Type B pancreatic cell (in vitro differentiated cells): ENCODE data around the gene ABI3. TPM values are rescaled to one million over a fixed set of nuclear protein-coding genes. Genes with fewer than 3 reads are reported as not detected.
"Not testable (repeated sequence)": the region's sequence is repeated elsewhere in the genome, so short reads cannot be mapped to it uniquely, and the experiment has no call there.

Experiments used
- DNase-seq: peaks from one replicate; pipeline ENCODE4 v3.0.0; 2021; ENCODE audit warnings: mixed read lengths; ENCODE audit not compliant: unreplicated experiment; ENCODE audit errors: extremely low spot score
- H3K27ac Mint-ChIP-seq: 2 replicates; pipeline ENCODE4 v1.8.0; 2021; ENCODE audit warnings: mild to moderate bottlenecking, mixed read lengths
- H3K27me3 Mint-ChIP-seq: 2 replicates; pipeline ENCODE4 v1.8.0; 2021; ENCODE audit warnings: mixed read lengths
- H3K36me3 Mint-ChIP-seq: 2 replicates; pipeline ENCODE4 v1.8.0; 2021; ENCODE audit warnings: mixed read lengths
- H3K4me1 Mint-ChIP-seq: one replicate; pipeline ENCODE4 v1.8.0; 2021; ENCODE audit warnings: mixed read lengths; ENCODE audit not compliant: unreplicated experiment
- H3K4me3 Mint-ChIP-seq: 2 replicates; pipeline ENCODE4 v1.8.0; 2021; ENCODE audit warnings: mild to moderate bottlenecking, mixed read lengths
- H3K9me3 Mint-ChIP-seq: 2 replicates; pipeline ENCODE4 v1.8.0; 2021; ENCODE audit warnings: mixed read lengths
- CTCF ChIP-seq: fragments of 200-600 bp; sonication (generic); conservative IDR thresholded peaks from 2 replicates; pipeline ENCODE4 v1.5.0; 2021; ENCODE audit warnings: antibody characterized with exemption, mild to moderate bottlenecking
- long read RNA-seq: library from polyadenylated mRNA; unstranded; transcript quantifications from one replicate; pipeline ENCODE4 v2.0.0, GENCODE V29; 2020
- total RNA-seq: library from RNA; stranded (reverse); gene quantifications from 2 replicates; pipeline ENCODE4 v1.2.1, GENCODE V29; 2021; ENCODE audit warnings: low replicate concordance

The ABI3 gene, protein sequence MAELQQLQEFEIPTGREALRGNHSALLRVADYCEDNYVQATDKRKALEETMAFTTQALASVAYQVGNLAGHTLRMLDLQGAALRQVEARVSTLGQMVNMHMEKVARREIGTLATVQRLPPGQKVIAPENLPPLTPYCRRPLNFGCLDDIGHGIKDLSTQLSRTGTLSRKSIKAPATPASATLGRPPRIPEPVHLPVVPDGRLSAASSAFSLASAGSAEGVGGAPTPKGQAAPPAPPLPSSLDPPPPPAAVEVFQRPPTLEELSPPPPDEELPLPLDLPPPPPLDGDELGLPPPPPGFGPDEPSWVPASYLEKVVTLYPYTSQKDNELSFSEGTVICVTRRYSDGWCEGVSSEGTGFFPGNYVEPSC
- total RNA-seq = 0.31 TPM in 1 of 2 replicates, not detected in the other
- long read RNA-seq = 0 reads

DNA sequence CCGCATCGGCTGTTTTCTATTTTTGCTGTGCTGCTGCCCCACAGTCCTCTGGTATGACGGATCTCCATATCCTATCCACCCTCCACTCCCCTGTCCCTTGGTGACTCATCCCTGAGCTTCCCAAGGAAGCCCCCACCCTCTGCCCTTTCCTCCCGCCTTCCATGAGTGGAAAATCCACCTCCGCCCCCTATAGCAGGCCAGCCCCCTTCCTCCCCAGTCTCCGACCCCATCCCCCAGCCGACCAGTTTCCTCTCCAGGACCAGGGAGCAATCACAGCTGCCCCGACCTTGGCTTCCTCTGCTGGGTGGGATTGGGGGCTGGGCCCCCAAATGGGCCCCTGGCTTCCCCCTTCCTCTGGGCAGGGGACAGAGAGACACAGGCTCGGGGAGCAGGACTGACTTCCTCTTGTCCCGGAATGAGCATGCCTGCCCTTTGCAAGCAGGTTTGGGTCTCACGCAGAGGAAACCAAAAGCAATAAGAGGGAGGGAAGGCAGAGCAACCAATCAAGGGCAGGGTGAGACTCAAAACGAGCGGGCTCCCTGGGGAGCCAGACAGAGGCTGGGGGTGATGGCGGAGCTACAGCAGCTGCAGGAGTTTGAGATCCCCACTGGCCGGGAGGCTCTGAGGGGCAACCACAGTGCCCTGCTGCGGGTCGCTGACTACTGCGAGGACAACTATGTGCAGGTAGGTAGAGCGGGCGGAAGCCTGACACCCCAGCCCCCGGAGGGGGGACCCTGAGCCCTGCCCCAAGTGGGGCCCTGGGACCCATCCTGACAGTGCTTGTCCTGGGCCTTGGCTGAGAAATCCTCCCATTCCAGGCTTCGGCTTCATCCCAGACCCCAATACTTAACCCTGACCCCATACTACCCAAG, at the start of gene ABI3, which contains the start of gene GNGT2:
Gene ABI3, plus strand, starts transcription at position 550 of the 872 bp plus-strand sequence. Its CDS starts 18 bp downstream, at position 568.
Gene GNGT2, minus strand, starts transcription at position 417 of the 872 bp plus-strand sequence. CDS start 3,152 bp downstream, outside the sequence.
- no peaks in the 10 kb centered on the region for H3K36me3 Mint-ChIP-seq
- DNase-seq = no peak
- TF ChIP-seq CTCF = no peak
- H3K4me3 Mint-ChIP-seq = no peak within 1 kb of the TSS
- H3K27me3 Mint-ChIP-seq = peaks cover 49% of the 10 kb centered on the region
- no peak within 1 kb of the TSS for H3K27ac Mint-ChIP-seq
- no peaks in the 10 kb centered on the region for H3K9me3 Mint-ChIP-seq
- peaks cover 5% of the 10 kb centered on the region for H3K4me1 Mint-ChIP-seq

- no peak for TF ChIP-seq CTCF
- no peak overlapping the region for H3K4me3 Mint-ChIP-seq
Measured at GRCh38 chr17:49162866-49163265, 47.6 kb upstream of the ABI3 start.

GRCh38 chr17:49165143-49165542, 45.4 kb upstream of the ABI3 start:
- Mint-ChIP-seq H3K9me3 (no peaks in the 10 kb centered on the region), H3K36me3 (no peaks in the 10 kb centered on the region), H3K27ac (no peak overlapping the region), H3K4me3 (no peak overlapping the region), H3K27me3 (peaks cover 46% of the 10 kb centered on the region), H3K4me1 (no peaks in the 10 kb centered on the region)
- no peak for TF ChIP-seq CTCF
- no peak for DNase-seq

More at GRCh38 chr17:49162866-49163265, 47.6 kb upstream of the ABI3 start:
- H3K27ac Mint-ChIP-seq = no peak overlapping the region
- H3K36me3 Mint-ChIP-seq = no peaks in the 10 kb centered on the region
- DNase-seq = no peak
- no peaks in the 10 kb centered on the region for H3K9me3 Mint-ChIP-seq
- H3K27me3 Mint-ChIP-seq = peaks cover 49% of the 10 kb centered on the region
- H3K4me1 Mint-ChIP-seq = no peaks in the 10 kb centered on the region

- Mint-ChIP-seq H3K27ac (no peak overlapping the region), H3K4me1 (no peaks in the 10 kb centered on the region), H3K4me3 (no peak overlapping the region), H3K27me3 (peaks cover 61% of the 10 kb centered on the region), H3K36me3 (no peaks in the 10 kb centered on the region), H3K9me3 (peaks cover 1% of the 10 kb centered on the region)
- no peak for DNase-seq
- no peak for TF ChIP-seq CTCF
Measured at GRCh38 chr17:49168706-49169105, 41.8 kb upstream of the ABI3 start.

DNA sequence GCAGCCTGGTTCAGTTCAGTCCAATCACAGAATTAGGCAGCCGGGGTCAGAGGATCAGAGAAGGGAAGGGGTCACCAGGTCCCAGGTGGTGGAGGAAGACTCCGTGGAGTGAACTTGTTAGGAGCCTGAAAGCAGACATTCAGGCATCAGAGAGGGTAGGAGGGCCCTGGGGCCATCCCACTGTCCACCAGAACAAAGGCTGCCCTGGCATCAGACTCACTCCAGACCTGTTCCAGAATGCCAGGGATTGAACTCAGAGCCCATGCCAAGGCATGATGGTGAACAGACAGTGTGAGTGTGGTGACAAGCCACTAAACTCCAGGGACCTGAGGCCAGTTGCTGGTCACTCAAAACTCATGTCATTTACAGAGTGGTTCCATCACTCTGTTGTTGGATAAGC, 40.3 kb upstream of the ABI3 start:
- H3K27me3 Mint-ChIP-seq = peaks cover 60% of the 10 kb centered on the region
- H3K36me3 Mint-ChIP-seq = no peaks in the 10 kb centered on the region
- no peak for DNase-seq
- no peak overlapping the region for H3K27ac Mint-ChIP-seq
- H3K9me3 Mint-ChIP-seq = peaks cover 8% of the 10 kb centered on the region
- H3K4me3 Mint-ChIP-seq = no peak overlapping the region
- TF ChIP-seq CTCF = no peak
- H3K4me1 Mint-ChIP-seq = no peaks in the 10 kb centered on the region

DNA sequence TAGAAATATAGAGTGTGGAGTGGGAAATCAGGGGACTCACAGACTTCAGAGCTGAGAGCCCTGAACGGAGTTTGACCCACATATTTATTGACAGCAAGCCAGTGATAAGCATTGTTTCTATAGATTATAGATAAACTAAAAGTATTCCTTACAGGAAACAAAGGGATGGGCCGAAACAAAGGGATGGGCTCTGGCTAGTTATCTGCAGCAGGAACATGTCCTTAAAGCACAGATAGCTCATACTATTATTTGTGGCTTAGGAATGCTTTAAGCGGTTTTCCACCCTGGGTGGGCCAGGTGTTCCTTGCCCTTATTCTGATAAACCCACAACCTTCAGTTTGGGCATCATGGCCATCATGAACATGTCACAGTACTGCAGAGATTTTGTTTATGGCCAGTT, 39.8 kb upstream of the ABI3 start:
- DNase-seq, H3K4me3 Mint-ChIP-seq, H3K4me1 Mint-ChIP-seq, H3K27ac Mint-ChIP-seq, H3K36me3 Mint-ChIP-seq: not testable (repeated sequence)
- Mint-ChIP-seq H3K27me3 (peaks cover 60% of the 10 kb centered on the region), H3K9me3 (peaks cover 11% of the 10 kb centered on the region)

GRCh38 chr17:49175978-49176377, 34.5 kb upstream of the ABI3 start:
- Mint-ChIP-seq H3K27me3 (peaks cover 24% of the 10 kb centered on the region), H3K9me3 (peaks cover 14% of the 10 kb centered on the region)
- not testable (repeated sequence) for H3K4me3 Mint-ChIP-seq

More at GRCh38 chr17:49175978-49176377, 34.5 kb upstream of the ABI3 start:
- H3K4me1 Mint-ChIP-seq, H3K36me3 Mint-ChIP-seq, H3K27ac Mint-ChIP-seq, DNase-seq: not testable (repeated sequence)
